DMS53 treated with DMSO at 0.1 percent for 48 hours (cell line): ENCODE data around the gene CCDC184.
"Not testable (repeated sequence)": the region's sequence is repeated elsewhere in the genome, so short reads cannot be mapped to it uniquely, and the experiment has no call there.

Experiments used
- DNase-seq: peaks from one replicate; lab custom pipeline; 2025; ENCODE audit not compliant: unreplicated experiment; lab: John Stamatoyannopoulos, UW

Gene CCDC184

DNA sequence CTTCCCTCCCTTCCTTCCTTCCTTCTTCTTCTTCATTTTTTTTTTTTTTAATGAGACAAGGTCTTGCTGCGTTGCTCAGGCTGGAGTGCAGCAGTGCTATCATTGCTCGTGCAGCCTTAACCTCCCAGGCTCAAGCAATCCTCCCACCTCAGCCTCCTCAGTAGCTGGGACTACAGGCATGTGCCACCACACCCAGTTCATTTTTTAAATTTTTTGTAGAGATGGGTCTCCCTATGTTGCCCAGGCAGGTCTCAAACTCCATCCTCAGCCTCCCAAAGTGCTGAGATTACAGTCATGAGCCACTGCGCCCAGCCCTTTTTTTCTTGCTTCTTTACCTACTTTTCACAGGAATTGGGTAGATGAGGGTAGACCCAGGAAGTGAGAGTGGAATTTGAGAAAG, 18.1 kb downstream of the CCDC184 start:
- DNase-seq = no peak

DNA sequence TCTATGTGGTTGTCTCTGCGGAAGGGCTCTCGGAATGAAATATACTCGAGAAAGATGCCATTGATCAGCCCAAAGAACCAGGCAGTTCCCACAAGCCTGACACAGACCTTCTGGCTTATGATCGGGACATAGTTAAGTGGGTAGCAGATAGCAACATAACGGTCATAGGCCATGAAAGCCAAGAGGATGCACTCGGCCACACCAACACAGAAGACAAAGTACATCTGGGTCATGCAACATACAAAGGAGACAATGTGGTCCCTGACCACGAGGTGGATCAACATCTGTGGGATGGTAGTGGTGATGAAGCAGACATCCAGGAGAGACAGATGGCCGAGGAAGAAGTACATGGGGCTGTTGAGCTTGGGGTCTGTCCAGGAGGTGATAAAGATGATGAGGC, 19.3 kb downstream of the CCDC184 start:
- DNase-seq = no peak

DNA sequence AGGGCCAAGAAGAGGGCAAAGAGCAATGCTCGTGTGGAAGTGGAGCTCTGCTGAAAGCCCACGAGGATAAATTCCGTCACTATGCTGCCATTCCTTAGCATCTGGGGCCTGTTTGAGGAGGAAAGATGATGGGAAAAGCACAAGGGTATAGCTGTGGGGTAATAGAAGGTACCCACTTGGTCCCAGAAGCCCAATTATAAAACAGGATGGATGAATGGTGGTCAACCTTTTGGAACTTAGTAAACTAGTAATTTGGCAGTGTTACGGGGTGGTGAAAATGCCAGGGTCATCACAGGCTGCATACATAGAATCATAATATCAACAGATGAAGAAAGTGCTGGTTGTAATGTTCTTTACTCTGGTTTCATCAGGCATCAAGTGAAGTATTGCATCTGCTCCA, 19.7 kb downstream of the CCDC184 start, which contains the start of gene OR10AD1:
TSS of gene OR10AD1 (minus strand) at position 101 of the 400 bp plus-strand sequence. CDS start at position 101, 0 bp downstream.
- DNase-seq = no peak

DNA sequence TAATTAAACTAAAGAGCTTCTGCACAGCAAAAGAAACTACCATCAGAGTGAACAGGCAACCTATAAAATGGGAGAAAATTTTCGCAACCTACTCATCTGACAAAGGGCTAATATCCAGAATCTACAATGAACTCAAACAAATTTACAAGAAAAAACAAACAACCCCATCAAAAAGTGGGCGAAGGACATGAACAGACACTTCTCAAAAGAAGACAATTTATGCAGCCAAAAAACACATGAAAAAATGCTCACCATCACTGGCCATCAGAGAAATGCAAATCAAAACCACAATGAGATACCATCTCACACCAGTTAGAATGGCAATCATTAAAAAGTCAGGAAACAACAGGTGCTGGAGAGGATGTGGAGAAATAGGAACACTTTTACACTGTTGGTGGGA, 26.1 kb downstream of the CCDC184 start:
- DNase-seq = not testable (repeated sequence)

DNA sequence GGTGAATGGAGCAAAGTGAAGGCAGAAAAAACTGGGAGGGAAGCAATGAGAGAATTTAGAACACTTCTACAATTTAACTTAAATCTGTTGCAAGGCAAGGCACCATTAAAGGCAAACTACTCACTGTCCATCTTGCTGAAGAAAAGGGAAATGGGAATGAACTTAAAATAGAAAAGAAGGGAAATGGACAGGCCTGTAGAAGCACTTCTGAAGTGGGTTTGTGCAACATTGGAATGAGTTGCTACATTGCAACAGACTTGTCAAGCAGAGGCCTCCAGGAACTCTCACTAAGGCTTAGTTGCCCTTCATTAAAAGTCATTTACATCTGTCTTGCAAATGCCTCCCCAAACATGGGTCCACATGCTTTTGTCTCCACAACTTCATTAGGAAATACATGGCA, 33.3 kb downstream of the CCDC184 start:
- no peak for DNase-seq

DNA sequence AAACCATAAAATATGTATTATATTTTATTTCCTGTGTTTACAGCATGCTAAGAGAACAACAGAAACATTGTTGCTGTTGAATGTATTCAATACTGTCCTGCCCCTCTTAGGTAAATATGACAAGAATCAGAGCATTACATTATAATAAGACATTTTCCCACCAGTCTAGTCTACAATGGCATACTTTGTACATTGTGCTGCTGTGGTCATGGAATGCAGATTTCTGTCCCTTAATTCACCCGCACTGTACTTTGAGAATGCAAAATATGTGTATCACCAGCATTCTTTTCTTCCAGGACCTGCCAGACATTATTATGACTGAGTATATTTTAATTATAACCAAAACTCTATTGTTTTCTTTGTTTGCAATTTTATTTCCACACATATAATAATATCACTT, 36.2 kb downstream of the CCDC184 start:
- DNase-seq = no peak

DNA sequence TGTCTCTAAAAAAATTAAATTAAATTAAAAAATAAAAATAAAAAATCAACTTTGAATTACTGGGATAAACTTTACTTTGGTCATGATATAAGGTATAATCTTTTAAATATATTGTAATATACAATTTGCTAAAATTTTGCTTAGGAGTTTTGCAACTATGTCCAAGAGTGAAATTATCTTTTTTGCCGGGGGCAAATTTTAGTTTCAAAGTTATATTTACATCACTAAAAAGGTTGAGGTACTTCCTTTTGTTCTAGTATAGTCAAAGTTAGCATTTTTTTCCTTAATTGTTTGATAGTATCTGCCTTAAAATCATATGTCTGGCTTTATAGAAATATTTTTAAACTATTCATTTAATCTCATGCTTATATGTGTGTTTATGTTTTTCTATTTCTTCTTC, 37.3 kb downstream of the CCDC184 start:
- no peak for DNase-seq

DNA sequence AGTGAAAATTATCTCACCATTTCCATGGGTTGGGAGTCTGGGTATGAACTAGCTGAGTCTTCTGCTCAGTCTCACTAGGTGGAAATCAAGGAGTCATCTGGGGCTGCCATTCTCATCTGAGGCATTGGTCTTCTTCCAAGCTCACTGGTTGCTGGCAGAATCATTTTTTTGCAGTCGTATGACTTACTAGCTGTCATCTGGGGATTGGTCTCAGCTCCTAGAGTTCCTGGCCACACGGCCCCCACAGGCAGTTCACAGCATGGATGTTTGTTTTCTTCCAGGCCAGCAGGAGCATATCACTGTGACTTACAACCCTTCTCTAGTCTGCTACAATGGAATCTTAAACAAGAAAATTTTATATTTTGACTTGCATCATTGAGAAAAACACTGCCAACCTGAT, 38.2 kb downstream of the CCDC184 start:
- DNase-seq = no peak

DNA sequence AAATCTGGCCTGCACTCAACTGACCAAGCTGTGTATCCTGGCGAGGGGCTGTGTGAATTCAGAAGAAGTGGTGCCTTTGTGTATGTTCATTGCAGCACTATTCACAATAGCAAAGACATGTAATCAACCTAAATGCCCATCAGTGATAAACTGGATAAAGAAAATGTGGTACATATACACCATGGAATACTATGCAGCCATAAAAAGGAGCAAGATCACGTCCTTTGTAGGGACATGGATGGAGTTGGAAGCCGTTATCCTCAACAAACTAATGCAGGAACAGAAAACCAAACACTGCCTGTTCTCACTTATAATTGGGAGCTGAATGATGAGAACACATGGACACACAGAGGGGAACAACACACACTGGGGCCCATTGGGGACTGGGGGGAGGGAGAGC, 41.1 kb downstream of the CCDC184 start:
- not testable (repeated sequence) for DNase-seq

DNA sequence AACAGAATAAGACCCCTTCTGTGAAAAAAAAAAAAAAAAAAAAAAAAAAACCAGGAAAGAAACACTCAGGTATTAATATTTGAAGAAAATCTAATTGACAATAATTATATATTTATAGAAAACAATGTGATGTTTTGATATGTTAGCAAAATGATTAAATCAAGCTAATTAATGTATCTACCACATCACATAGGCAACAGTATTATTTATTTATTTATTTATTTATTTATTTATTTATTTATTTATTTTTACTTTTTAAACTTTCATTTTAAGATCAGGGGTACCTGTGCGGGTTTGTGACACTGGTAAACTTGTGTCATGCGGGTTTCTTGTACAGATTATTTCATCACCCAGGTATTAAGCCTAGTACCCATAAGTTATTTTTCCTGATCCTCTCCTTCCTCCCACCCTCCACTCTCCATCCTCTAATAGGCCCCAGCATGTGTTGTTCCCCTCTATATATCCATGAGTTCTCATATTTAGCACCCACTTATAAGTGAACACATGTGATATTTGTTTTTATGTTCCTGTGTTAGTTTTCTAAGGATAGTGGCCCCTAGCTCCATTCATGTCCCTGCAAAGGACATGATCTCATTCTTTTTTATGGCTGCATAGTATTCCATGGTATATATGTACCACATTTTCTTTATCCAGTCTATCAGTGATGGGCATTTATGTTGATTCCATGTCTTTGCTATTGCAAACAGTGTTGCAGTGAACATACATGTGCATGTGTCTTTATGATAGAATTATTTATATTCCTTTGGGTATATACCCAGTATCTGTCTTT, 47.9 kb downstream of the CCDC184 start:
- DNase-seq = not testable (repeated sequence)
